Activated T-helper 1 cell treated with Interleukin-2 at 50 U/mL for 16 hours (primary cell): Measurements from ENCODE around the gene GALNT10.
A peak's percentile ranks its signal among the peaks of the same experiment; 100 is the strongest.

Experiments
- DNase-seq: peaks from one replicate; pipeline ENCODE4 v3.0.0-alpha.2; 2020; ENCODE audit warnings: low read depth

GALNT10 gene

GRCh38 chr5:154203798-154204578 lies 13.5 kb downstream of the GALNT10 start:
- DNase-seq: no peak

- no peak for DNase-seq
These were observed 15.0 kb downstream of the GALNT10 start for GRCh38 chr5:154205441-154206117.

GRCh38 chr5:154206311-154206710 lies 15.8 kb downstream of the GALNT10 start:
- DNase-seq: no peak

- DNase-seq: no peak
These were observed 16.7 kb downstream of the GALNT10 start for GRCh38 chr5:154207204-154207603.

GRCh38 chr5:154209591-154210081 lies 19.1 kb downstream of the GALNT10 start:
- no peak for DNase-seq

- no peak for DNase-seq
These were observed 19.6 kb downstream of the GALNT10 start for GRCh38 chr5:154210163-154210562.

- no peak for DNase-seq
These were observed 21.3 kb downstream of the GALNT10 start for GRCh38 chr5:154211641-154212390.

- DNase-seq: no peak
These were observed 23.1 kb downstream of the GALNT10 start for GRCh38 chr5:154213592-154213991.

- no peak for DNase-seq
These were observed 24.0 kb downstream of the GALNT10 start for GRCh38 chr5:154214371-154215106.

- no peak for DNase-seq
These were observed 25.2 kb downstream of the GALNT10 start for GRCh38 chr5:154215571-154216325.

- no peak for DNase-seq
These were observed 26.9 kb downstream of the GALNT10 start for GRCh38 chr5:154217462-154217861.

GRCh38 chr5:154218786-154219185 lies 28.3 kb downstream of the GALNT10 start:
- DNase-seq: no peak

GRCh38 chr5:154220625-154221024 lies 30.1 kb downstream of the GALNT10 start:
- no peak for DNase-seq

GRCh38 chr5:154221371-154221896 lies 30.9 kb downstream of the GALNT10 start:
- DNase-seq: peak; percentile 45

GRCh38 chr5:154222414-154222813 lies 31.9 kb downstream of the GALNT10 start:
- DNase-seq: no peak

GRCh38 chr5:154223320-154223719 lies 32.8 kb downstream of the GALNT10 start:
- DNase-seq: no peak

GRCh38 chr5:154227090-154227489 lies 36.6 kb downstream of the GALNT10 start:
- no peak for DNase-seq

- DNase-seq: no peak
These were observed 38.2 kb downstream of the GALNT10 start for GRCh38 chr5:154228696-154229095.

GRCh38 chr5:154230526-154230925 lies 40.0 kb downstream of the GALNT10 start:
- no peak for DNase-seq

- DNase-seq: no peak
These were observed 44.0 kb downstream of the GALNT10 start for GRCh38 chr5:154234551-154234950.

GRCh38 chr5:154236011-154236410 lies 45.5 kb downstream of the GALNT10 start:
- DNase-seq: no peak
